PC-3 (cell line): ENCODE measurements around the gene METAP2.

ENCODE experiments used
- CTCF ChIP-seq: fragments of 300-600 bp; sonication (generic); conservative IDR thresholded peaks from 2 replicates; pipeline ENCODE4 v1.5.1; 2017; ENCODE audit warnings: antibody characterized with exemption, low read depth, mild to moderate bottlenecking, low read length
- EZH2 ChIP-seq: fragments of 300-600 bp; sonication (generic); IDR thresholded peaks from one replicate; pipeline ENCODE4 v1.6.1; 2017; ENCODE audit warnings: antibody characterized with exemption, mild to moderate bottlenecking, low read length; ENCODE audit not compliant: unreplicated experiment
- EZH2phosphoT487 ChIP-seq: fragments of 300-600 bp; sonication (generic); IDR thresholded peaks from 2 replicates; pipeline ENCODE4 v1.6.1; 2018; ENCODE audit warnings: mild to moderate bottlenecking, antibody characterized with exemption, low read length, borderline replicate concordance

GRCh38 chr12:95549392-95550084 is 75.6 kb downstream of the METAP2 start:
- TF ChIP-seq CTCF (no peak), EZH2phosphoT487 (no peak), EZH2 (no peak)
